Dedifferentiated amniotic fluid mesenchymal stem cell (primary cell): ENCODE data around the gene CEP97.
A peak's percentile ranks its signal among the peaks of the same experiment; 100 is the strongest.

Source experiments
- DNase-seq: peaks from one replicate; pipeline ENCODE4 v3.0.0-alpha.2; 2016; ENCODE audit errors: extremely low spot score

Gene CEP97

GRCh38 chr3:101778385-101779046 lies 54.1 kb downstream of the CEP97 start:
- DNase-seq: no peak

- DNase-seq: peak; percentile 76
Measured at GRCh38 chr3:101779047-101779821, 54.8 kb downstream of the CEP97 start, which contains the start of gene NXPE3. TSS of gene NXPE3 (plus strand) at chr3:101779211. CDS start at chr3:101785597, 6,386 bp downstream.

GRCh38 chr3:101779822-101780381 lies 55.5 kb downstream of the CEP97 start:
- DNase-seq: peak; percentile 26

GRCh38 chr3:101780661-101781060 lies 56.2 kb downstream of the CEP97 start:
- DNase-seq: peak; percentile 68

GRCh38 chr3:101781166-101781565 lies 56.8 kb downstream of the CEP97 start:
- DNase-seq: peak; percentile 19

- DNase-seq: no peak
Measured at GRCh38 chr3:101784855-101785613, 60.6 kb downstream of the CEP97 start.

GRCh38 chr3:101791778-101792177 lies 67.4 kb downstream of the CEP97 start:
- no peak for DNase-seq

GRCh38 chr3:101796077-101796680 lies 71.8 kb downstream of the CEP97 start:
- no peak for DNase-seq

- no peak for DNase-seq
Measured at GRCh38 chr3:101801174-101801573, 76.8 kb downstream of the CEP97 start.

GRCh38 chr3:101802179-101802578 lies 77.8 kb downstream of the CEP97 start:
- DNase-seq: no peak

- DNase-seq: peak; percentile 82
Measured at GRCh38 chr3:101803173-101803782, 78.9 kb downstream of the CEP97 start.

- no peak for DNase-seq
Measured at GRCh38 chr3:101803939-101804338, 79.5 kb downstream of the CEP97 start.

GRCh38 chr3:101806491-101806890 lies 82.1 kb downstream of the CEP97 start:
- DNase-seq: no peak

- DNase-seq: no peak
Measured at GRCh38 chr3:101807888-101808287, 83.5 kb downstream of the CEP97 start.

GRCh38 chr3:101809178-101810021 lies 85.0 kb downstream of the CEP97 start:
- peak; percentile 36 for DNase-seq

- DNase-seq: no peak
Measured at GRCh38 chr3:101810022-101810418, 85.6 kb downstream of the CEP97 start.

GRCh38 chr3:101811875-101812274 lies 87.5 kb downstream of the CEP97 start:
- DNase-seq: no peak

GRCh38 chr3:101812895-101813294 lies 88.5 kb downstream of the CEP97 start:
- DNase-seq: no peak

- DNase-seq: peak; percentile 31
Measured at GRCh38 chr3:101813817-101814440, 89.5 kb downstream of the CEP97 start.

GRCh38 chr3:101814835-101815234 lies 90.4 kb downstream of the CEP97 start:
- DNase-seq: no peak
